HL-60 (cell line): Measurements from ENCODE around the gene ATP1A2.

Experiments used
- DNase-seq, 2 experiments: peaks; one replicate each; pipeline ENCODE4 v3.0.0-alpha.2; 2010 to 2020; ENCODE audit warnings: low read depth in 1 of 2, low spot score in 1 of 2
- H3K27ac ChIP-seq: fragments of 250-450 bp; sonication (Bioruptor Pico); replicated peaks from 2 replicates; pipeline ENCODE4 v1.5.1; 2020; ENCODE audit warnings: mild to moderate bottlenecking, moderate library complexity
- H3K27me3 ChIP-seq: fragments of 250-450 bp; sonication (Bioruptor Pico); 2 replicates; pipeline ENCODE4 v1.5.1; 2021; ENCODE audit warnings: mild to moderate bottlenecking, moderate library complexity; ENCODE audit not compliant: insufficient read depth, poor library complexity, severe bottlenecking
- H3K4me3 ChIP-seq: replicated peaks from 2 replicates; pipeline ENCODE4 v1.5.1; 2011; ENCODE audit warnings: mild to moderate bottlenecking, control low read depth, low read length; ENCODE audit not compliant: insufficient read depth
- CTCF ChIP-seq: IDR thresholded peaks from one replicate; pipeline ENCODE4 v1.5.1; 2011; ENCODE audit warnings: low read length, control low read depth, inconsistent platforms; ENCODE audit not compliant: insufficient read depth
- GABPA ChIP-seq: IDR thresholded peaks from 2 replicates; pipeline ENCODE4 v1.6.1; 2012; ENCODE audit warnings: low read depth
- POLR2AphosphoS5 ChIP-seq: IDR thresholded peaks from 2 replicates; pipeline ENCODE4 v1.6.1; 2012; ENCODE audit warnings: low read depth
- SPI1 ChIP-seq: IDR thresholded peaks from 2 replicates; pipeline ENCODE4 v1.6.1; 2012; ENCODE audit warnings: low read depth, mild to moderate bottlenecking, borderline replicate concordance
- TF ChIP-seq, protein P1 (sequence below): IDR thresholded peaks from 2 replicates; pipeline ENCODE4 v1.6.1; 2012; ENCODE audit warnings: low read depth; ENCODE audit not compliant: insufficient replicate concordance

Gene ATP1A2

GRCh38 chr1:160069460-160070231 is 45.9 kb upstream of the ATP1A2 start, which contains the start of gene KCNJ10:
KCNJ10 (minus strand) TSS chr1:160070160; CDS start chr1:160042532, 27,628 bp downstream.
- Histone ChIP-seq H3K27ac (no peak within 1 kb of the TSS), H3K27me3 (peaks cover 29% of the 10 kb centered on the region), H3K4me3 (no peak within 1 kb of the TSS)
- DNase-seq: no peak
- TF ChIP-seq, protein P1, sequence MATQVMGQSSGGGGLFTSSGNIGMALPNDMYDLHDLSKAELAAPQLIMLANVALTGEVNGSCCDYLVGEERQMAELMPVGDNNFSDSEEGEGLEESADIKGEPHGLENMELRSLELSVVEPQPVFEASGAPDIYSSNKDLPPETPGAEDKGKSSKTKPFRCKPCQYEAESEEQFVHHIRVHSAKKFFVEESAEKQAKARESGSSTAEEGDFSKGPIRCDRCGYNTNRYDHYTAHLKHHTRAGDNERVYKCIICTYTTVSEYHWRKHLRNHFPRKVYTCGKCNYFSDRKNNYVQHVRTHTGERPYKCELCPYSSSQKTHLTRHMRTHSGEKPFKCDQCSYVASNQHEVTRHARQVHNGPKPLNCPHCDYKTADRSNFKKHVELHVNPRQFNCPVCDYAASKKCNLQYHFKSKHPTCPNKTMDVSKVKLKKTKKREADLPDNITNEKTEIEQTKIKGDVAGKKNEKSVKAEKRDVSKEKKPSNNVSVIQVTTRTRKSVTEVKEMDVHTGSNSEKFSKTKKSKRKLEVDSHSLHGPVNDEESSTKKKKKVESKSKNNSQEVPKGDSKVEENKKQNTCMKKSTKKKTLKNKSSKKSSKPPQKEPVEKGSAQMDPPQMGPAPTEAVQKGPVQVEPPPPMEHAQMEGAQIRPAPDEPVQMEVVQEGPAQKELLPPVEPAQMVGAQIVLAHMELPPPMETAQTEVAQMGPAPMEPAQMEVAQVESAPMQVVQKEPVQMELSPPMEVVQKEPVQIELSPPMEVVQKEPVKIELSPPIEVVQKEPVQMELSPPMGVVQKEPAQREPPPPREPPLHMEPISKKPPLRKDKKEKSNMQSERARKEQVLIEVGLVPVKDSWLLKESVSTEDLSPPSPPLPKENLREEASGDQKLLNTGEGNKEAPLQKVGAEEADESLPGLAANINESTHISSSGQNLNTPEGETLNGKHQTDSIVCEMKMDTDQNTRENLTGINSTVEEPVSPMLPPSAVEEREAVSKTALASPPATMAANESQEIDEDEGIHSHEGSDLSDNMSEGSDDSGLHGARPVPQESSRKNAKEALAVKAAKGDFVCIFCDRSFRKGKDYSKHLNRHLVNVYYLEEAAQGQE: no peak
- no peak for TF ChIP-seq POLR2AphosphoS5
- no peak for TF ChIP-seq CTCF
- TF ChIP-seq GABPA: no peak
- no peak for TF ChIP-seq SPI1

- Histone ChIP-seq H3K27ac (no peak overlapping the region), H3K4me3 (no peak overlapping the region), H3K27me3 (peaks cover 29% of the 10 kb centered on the region)
- no peak for DNase-seq
- TF ChIP-seq, protein P1: no peak
- TF ChIP-seq POLR2AphosphoS5 (no peak), SPI1 (no peak), GABPA (no peak), CTCF (no peak)
Observed at GRCh38 chr1:160070243-160071163, 45.1 kb upstream of the ATP1A2 start.

- TF ChIP-seq GABPA (no peak), POLR2AphosphoS5 (no peak), SPI1 (no peak), CTCF (no peak)
- TF ChIP-seq, protein P1: no peak
- H3K27me3 ChIP-seq: peaks cover 25% of the 10 kb centered on the region
- no peak for DNase-seq
- no peak overlapping the region for H3K4me3 ChIP-seq
- no peak overlapping the region for H3K27ac ChIP-seq
Observed at GRCh38 chr1:160071289-160071688, 44.3 kb upstream of the ATP1A2 start.
